GM19240 (cell line): ENCODE measurements around the gene FARP1.

Experiments
- DNase-seq: peaks from one replicate; pipeline ENCODE4 v3.0.0; 2011; ENCODE audit warnings: low spot score; ENCODE audit not compliant: insufficient read length

FARP1 gene, protein sequence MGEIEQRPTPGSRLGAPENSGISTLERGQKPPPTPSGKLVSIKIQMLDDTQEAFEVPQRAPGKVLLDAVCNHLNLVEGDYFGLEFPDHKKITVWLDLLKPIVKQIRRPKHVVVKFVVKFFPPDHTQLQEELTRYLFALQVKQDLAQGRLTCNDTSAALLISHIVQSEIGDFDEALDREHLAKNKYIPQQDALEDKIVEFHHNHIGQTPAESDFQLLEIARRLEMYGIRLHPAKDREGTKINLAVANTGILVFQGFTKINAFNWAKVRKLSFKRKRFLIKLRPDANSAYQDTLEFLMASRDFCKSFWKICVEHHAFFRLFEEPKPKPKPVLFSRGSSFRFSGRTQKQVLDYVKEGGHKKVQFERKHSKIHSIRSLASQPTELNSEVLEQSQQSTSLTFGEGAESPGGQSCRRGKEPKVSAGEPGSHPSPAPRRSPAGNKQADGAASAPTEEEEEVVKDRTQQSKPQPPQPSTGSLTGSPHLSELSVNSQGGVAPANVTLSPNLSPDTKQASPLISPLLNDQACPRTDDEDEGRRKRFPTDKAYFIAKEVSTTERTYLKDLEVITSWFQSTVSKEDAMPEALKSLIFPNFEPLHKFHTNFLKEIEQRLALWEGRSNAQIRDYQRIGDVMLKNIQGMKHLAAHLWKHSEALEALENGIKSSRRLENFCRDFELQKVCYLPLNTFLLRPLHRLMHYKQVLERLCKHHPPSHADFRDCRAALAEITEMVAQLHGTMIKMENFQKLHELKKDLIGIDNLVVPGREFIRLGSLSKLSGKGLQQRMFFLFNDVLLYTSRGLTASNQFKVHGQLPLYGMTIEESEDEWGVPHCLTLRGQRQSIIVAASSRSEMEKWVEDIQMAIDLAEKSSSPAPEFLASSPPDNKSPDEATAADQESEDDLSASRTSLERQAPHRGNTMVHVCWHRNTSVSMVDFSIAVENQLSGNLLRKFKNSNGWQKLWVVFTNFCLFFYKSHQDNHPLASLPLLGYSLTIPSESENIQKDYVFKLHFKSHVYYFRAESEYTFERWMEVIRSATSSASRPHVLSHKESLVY

DNA sequence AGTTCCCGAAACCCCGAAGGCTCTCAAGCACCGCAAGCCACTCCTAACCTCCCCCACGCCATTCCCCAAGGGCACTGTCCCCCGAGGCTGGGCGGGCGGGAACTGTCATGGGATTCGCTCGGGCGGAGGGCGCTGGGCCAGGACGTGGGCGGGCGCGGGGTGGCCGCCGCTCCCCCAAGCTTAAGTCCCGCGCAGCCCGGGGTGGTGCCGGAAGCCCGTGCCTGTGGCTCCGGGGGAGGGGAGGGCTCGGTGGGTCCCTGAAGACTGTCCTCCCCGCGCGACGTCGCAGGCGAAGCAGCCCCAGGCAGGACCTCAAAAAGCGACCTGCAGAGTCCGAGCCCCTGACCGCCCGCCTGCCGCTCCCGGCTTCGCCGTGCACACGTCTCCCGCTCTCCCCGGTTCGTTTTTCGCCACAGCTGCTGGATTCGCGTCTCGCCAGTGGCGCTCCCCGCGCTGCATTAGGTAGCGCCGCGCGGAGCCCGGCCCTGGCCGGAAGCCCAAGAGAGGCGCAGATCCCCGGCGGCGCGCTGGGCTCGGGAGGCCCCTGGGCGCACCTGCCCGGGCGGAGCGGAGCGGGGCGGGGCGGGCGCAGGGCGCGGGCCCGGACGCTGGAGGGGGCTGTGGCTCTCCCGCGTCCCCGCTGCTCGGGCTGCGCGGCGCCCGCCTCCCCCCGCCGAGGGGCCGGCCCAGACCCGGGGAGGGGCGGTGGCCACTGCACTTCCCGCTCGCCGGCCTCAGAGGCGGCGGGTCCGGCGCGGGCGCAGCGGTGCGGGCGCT, at the start of gene FARP1:
Gene FARP1 (plus strand): TSS at position 715 of the 777 bp plus-strand sequence. CDS start 70,149 bp downstream, outside the sequence.
- DNase-seq, result no peak

DNA sequence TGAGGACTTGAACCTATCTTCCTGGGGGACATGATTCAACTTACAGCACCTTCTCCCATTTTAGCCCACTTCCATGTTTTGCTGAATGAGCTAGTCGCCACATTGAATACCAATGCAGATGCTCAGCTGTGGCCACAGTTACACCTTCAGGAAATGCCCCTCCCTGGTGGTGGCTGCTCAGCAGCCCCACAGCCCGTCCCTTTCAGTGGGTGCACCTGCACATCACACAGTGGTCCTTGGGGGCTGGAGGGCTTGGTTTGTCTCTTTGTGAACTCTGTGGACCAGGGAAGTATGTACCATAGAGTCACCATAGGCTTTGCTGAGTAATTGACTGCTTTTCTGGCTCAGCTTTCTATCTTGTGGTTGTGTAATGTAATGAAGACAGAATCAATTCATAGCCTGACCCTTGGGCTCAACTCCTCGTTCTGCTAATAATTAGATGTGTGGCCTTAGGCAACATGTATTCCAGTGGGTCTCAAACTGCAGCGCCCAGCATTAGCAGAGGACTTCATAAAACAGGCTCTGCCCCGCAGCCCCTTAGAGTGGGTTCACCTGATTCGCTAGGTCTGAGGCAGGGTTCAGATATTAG, 48.1 kb upstream of the FARP1 start:
- no peak for DNase-seq

DNA sequence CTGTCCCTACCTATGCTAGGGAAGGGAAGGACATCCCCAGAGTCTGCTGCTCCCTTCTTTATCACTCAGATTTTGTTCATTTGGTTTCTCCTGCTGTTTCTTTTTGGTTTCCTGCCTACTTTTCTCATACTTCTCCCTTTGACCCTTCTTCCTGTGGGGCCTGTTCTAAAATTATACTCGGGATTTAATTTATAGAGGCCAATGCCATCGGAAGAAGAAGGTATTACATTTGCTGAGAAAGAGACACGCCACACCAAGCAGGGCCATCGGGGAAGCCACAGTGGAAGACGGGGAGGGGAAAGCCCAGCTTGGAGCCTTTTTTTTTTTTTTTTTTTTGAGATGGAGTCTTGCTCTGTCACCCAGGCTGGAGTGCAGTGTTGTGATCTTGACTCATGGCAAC, 46.8 kb upstream of the FARP1 start:
- DNase-seq, result no peak

DNA sequence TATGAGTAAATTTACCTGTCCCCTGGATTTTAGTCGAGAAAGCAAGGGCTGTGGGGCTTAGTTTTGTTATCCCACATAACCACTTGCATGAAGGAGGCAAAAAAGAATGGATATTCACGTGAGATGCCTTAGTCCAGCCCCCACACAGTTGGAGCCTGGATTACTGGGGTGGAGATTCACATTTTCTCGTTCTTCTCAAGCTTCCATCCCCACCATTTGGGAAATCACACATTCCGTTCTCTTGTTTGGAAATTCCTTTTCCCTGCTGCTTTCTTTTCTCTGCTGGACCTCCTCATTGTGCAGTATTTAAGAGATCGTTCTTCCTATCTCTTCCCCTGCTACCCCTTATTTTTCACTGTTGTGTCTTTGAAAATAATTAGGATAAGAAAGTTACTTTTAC, 45.1 kb upstream of the FARP1 start:
- DNase-seq, result no peak

DNA sequence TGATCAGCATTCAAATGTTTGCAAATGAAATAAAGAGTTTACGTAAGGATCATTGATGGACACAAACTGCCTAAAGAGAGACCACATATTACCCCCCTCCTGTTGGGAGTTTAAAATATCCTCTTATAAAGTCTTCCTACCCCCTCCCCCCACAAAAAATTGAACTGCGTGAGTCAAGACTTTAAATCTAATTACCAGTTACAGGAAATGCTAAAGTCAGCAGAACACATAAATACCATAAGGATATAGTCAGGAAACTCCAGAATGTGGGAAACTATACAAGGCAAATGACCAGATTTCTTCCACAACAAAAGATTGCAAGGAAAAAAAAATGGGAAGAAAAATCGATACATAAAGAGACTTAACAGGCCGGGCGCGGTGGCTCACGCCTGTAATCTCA, 44.4 kb upstream of the FARP1 start:
- no peak for DNase-seq

DNA sequence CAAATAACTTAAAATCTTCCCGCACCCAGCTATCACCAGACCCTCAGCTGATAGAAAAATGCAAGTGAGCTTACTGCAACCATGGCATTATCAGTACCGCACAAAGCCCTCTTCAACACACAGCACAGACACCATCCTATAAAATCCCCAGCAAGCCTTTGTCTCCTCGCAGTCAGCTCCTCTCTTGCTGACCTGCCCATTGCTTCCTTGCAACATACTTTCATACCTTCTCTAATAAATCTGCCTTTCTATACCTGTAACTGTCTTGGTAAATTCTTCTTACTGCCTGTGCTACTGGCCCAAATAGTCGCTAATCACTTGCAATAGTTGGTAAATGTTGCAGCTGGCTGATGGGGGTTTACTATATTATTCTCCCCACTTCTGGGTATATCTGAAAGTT, 43.3 kb upstream of the FARP1 start:
- DNase-seq, result no peak

DNA sequence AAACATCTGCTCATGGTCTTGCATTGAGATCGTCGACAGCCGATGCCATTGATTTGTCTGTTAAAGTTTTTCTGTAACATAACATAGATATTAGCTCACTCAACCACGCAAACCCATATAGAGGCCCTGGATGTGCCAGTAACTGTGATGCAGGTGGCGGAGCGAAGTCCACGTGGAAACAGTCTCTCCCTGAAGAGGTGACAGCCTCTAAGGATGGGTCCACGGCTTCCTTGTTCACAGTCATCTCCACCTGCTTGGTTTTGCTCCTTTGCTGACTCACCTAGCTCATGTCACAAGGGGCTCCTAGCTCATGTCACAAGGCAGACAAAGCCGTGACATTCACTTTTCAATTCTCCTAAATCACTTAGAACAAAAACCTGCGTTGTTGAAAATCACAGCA, 42.4 kb upstream of the FARP1 start:
- DNase-seq, result no peak

DNA sequence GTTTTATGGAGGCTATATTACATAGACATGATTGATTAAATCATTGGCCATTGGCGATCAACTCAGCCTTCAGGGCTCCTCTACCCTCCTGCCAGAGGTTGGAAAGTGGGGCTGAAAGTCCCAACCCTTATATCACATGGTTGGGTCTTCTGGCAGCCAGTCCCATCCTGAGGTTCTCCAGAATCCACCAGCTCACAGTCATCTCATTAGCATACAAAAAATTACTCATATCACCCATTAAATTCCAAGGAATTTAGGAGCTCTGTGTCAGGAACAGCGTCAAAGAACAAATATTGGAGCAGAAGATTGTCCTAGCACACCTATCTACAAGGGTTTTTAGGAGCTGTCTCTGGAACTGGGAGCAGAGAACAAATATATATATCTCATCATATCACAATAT, 39.4 kb upstream of the FARP1 start:
- DNase-seq, result no peak

DNA sequence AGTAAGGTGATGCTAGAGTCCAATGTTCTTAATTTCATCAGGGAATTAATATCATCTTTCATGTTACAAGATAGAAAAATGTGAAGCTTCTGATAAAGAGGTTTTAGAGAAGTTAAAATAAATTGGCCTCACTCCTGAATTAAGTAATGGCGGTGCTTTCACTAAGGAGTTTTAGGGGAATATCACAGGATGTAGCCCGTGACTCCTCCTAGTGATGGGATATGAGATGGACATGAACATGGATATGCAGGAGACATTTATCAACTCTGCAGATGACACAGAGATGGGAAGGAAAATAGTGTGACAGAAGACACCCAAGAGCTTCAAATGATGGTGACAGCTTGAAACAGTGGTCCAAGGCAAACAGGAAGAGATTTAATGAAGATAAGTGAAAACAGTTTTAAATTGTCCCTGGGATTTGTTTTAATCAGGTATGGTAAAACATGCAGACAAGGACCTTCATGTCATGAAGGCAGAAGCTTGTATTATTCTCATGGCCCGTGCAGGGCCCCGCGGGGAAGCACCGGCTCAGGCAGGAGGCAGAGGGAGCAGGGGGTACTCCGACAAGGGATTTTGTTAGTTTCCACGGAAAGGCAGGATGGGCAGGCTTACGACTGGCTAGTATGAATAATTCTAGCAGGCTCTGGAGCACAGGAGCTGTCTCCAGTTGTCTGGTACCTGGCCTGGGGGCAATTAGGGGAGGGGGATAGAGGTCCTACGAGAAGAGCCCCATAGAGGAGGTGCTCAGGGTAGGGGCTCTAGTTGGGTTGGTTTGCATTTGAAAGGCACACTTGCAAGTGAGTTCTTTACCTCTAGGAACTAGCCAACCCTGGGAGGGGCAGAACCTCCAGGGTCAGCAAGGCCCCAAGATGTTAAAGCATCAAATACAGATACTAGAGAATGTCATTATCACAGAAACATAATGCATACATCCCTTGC, 38.7 kb upstream of the FARP1 start:
- no peak for DNase-seq

DNA sequence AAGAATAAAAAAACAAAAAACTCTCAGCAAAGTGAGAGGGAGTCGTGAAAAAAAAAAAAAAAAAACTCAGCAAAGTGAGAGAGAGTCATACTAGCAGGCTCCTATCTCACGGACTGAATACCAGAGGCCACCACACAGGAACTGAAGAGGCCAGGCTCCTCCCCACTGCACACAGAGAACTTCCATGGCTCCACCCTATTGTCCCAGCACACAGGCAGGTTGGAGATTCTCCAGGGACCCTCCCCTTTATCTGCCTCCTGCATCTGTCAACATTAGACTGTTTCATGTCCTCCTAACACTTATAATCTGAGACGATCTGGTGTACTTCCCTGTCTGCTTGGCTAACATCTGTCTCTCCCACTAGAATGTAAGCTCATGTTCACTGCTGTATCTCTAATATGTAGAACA, 37.0 kb upstream of the FARP1 start:
- DNase-seq, result no peak

DNA sequence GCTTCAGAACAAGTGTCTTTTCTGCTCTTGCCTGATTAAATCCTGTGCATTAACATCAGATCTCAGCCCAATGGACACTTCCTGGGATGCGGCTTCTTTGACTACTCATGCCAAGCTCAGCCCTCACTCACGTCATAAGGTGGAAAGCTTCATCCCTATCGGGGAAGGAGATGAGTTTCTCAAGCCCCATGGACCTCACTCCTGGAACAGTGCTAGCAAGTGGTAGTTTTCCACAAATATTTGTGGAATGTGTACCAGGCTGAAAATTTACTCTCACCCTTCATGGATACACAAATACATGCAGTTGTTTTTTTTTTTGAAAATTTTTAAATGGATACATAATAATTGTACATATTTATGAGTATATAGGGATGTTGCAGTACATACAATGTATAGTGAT, 34.6 kb upstream of the FARP1 start:
- DNase-seq, result no peak

DNA sequence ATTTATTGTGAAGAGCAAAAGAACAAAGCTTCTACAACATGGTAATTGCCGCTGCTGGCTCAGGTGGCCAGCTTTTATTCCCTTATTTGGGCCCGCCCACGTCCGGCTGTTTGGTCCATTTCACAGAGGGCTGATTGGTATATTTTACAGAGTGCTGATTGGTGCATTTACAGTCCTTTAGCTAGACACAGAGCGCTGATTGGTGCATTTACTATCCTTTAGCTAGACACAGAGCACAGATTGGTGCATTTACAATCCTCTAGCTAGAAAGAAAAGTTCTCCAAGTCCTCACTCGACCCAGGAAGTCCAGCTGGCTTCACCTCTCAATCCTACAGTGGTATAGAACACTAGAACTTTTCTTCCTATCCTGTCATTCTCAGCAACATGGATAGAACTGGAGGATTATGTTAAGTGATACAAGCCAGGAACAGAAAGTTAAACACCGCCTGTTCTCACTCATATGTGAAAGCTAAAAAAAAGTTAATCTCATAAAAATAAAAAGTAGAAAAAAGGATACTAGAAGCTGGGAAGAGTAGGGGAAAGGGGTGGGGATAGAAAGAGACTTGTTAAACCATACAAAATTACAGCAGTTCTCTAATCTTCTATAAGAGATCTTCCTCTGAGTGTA, 33.6 kb upstream of the FARP1 start:
- no peak for DNase-seq

DNA sequence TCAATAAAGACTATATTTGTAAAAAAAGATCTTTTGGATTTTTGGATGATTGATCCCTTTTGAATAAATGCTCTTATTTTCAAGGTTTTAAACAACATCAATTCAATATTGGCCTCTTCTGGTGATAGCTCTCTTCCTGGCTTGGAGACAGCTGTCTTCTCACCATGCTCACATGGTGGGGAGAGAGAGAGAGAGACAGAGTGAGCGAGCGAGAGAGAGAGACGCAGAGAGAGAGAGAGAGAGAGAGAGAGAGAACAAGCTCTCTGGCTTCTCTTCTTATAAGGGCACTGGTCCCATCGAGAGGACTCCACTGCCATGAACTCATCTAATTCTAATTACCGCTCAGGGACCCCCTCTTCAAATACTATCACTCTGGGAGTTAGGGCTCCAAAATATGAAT, 32.1 kb upstream of the FARP1 start:
- no peak for DNase-seq

DNA sequence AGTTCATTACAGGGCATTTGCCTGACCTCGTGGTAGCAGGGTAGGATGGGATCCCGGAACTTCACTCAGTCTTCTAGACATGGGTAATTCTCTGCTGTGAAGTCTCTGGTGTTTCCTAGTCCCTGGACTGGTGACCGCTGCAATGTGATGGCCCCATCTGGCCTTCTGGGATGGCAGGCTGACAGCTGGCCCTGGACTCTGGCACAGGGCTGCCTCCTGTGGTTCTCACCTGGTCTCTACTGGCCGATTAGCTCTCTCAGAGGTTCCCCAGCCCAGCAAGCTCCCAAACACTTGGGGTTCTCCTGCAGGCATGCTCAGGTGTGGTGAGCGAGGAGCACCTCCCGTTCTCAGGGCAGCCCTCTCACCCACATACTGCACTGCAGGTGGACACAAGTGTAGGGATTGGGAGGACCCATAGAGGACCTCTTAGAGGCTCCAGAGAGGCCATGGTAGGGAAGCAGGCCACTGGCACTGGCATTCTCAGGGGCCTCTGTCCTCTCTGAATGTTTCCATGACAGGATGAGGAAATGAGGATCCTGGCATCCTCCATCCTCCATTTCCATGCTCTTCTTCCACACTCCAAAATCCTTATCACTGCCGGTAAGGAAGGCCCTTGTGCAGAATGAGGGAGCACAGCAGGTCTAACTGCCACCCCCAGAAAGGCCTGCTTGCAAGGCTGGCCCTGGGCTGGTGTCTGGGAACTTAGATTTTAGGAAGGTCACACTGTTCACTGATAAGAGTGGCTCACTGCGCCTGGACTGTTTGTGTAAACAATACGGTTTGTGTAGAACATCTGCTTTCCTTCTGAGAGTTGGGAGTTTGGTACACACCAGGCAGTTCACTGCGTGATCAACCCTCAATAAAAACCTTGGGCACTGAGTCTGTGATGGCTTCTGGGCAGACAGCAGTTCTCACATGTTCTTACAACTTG, 31.5 kb upstream of the FARP1 start:
- DNase-seq, result no peak

DNA sequence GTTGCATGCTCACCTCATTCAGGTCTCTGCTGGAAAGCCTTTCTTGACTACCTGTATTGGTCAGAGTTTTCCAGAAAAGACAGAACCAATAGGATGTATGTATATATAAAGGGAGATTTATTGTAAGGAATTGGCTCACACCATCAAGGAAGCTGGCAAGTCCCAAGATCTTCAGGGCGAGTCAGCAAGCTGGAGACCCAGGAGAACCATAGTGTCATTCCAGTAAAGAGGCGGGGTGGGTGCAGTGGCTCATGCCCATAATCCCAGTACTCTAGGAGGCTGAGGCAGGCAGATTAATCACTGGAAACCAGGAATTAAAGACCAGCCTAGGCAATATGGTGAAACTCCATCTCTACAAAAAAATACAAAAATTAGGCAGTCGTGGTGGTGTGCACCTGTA, 30.4 kb upstream of the FARP1 start:
- DNase-seq, result no peak

DNA sequence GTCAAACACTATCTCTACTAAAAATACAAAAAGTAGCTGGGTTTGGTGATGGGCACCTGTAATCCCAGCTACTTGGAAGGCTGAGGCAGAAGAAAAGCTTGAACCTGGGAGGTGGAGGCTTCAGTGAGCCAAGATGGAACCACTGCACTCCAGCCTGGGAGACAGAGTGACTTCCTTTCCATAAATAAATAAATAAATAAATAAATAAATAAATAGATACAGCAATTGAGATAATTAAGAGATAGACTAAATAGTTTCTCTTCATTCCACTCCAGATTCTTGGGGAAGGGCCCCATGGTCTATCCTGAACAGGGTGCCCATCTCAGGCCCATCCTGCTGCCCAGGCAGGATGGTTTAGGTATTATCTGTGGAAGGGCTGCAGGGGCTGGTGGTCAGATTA, 24.0 kb upstream of the FARP1 start:
- DNase-seq, result no peak

DNA sequence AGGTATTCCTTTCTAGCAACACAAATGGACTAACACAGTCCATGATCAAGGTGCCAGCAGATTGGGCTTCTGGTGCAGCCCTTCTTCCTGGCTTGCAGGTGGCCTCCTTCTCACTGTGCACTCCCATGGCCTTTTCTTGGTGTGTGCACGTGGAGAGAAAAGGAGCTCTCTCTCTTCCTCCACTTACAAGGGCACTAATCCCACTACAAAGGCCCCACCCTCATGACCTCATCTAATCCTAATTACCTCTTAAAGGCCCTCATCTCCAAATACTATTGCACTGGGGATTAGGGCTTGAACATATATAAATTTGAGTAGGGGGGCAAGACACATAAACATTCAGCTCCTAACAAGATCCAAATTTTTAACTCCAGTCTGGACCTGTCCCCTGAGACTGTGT, 19.7 kb upstream of the FARP1 start:
- DNase-seq, result no peak

DNA sequence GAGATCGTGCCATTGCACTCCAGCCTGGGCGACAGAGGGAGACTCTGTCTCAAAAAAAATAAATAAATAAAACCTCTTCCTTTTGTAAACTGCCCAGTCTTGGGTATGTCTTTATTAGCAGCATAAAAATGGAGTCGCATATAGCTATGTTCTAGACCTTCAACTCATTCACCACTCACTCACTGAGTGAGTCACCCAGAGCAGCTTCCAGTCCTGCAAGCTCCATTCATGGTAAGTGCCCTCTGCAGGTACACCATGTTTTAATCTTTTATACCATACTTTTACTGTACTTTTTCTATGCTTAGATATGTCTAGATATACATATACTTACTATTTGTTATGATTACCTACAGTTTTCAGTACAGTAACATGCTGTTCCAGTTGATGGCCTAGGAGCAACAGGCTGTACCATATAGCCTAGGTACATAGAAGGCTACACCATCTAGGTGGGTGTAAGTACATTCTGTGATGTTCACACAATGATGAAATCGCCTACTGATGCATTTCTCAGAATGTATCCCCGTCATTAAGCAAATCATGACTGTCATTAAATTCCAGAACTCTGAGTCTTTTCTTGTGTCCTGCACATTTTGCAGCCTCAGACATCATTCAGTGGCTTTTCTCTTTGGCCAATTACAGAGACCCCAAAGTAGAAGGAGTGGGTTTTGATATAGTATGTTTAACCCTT, 13.7 kb upstream of the FARP1 start:
- DNase-seq, result no peak
